Lung (tissue), 12 donors: ENCODE measurements around the gene ZBP1. TPM values are rescaled to one million over a fixed set of nuclear protein-coding genes. Genes with fewer than 3 reads are reported as not detected.

Source experiments
- ATAC-seq: fragments of 200-7000 bp; cut with Tn5 transposase; one replicate; pipeline ENCODE4 v1.9.1; 2020; ENCODE audit warnings: moderate number of reproducible peaks; ENCODE audit not compliant: insufficient read depth, low FRiP score
- DNase-seq, 3 donors: peaks; one replicate each; pipeline ENCODE4 v3.0.0-alpha.2; 2013 to 2017
- H3K27ac ChIP-seq, 2 donors: one replicate each; pipeline ENCODE4 v1.5.1; 2013; ENCODE audit warnings: mild to moderate bottlenecking in 2 of 2, moderate library complexity in 2 of 2, control low read depth in 1 of 2, inconsistent platforms in 1 of 2, low read depth in 1 of 2, low read length in 1 of 2
- H3K27me3 ChIP-seq, 3 donors: one replicate each; pipeline ENCODE4 v1.5.1; 2013; ENCODE audit warnings: low read length in 2 of 3; ENCODE audit not compliant: control insufficient read depth in 3 of 3, insufficient read depth in 3 of 3
- H3K36me3 ChIP-seq, 4 donors: one replicate each; pipeline ENCODE4 v1.5.1; 2013; ENCODE audit warnings: low read length in 4 of 4, mild to moderate bottlenecking in 1 of 4, moderate library complexity in 1 of 4; ENCODE audit not compliant: control insufficient read depth in 4 of 4, insufficient read depth in 4 of 4
- H3K4me1 ChIP-seq, 5 donors: one replicate each; pipeline ENCODE4 v1.5.1; 2013; ENCODE audit warnings: low read length in 5 of 5, mild to moderate bottlenecking in 2 of 5, moderate library complexity in 1 of 5; ENCODE audit not compliant: control insufficient read depth in 5 of 5, insufficient read depth in 5 of 5
- H3K4me3 ChIP-seq: one replicate; pipeline ENCODE4 v1.5.1; 2013; ENCODE audit warnings: mild to moderate bottlenecking, control low read depth, moderate library complexity
- H3K9ac ChIP-seq, 2 donors: one replicate each; pipeline ENCODE4 v1.5.1; 2013; ENCODE audit warnings: low read length in 2 of 2, control low read depth in 1 of 2; ENCODE audit not compliant: insufficient read depth in 1 of 2
- H3K9me3 ChIP-seq, 4 donors: one replicate each; pipeline ENCODE4 v1.5.1; 2013; ENCODE audit warnings: low read length in 3 of 4, mild to moderate bottlenecking in 1 of 4, moderate library complexity in 1 of 4; ENCODE audit not compliant: control insufficient read depth in 4 of 4, insufficient read depth in 3 of 4
- CTCF ChIP-seq: IDR thresholded peaks from 2 replicates; pipeline ENCODE4 v1.5.1; 2012; ENCODE audit warnings: mild to moderate bottlenecking; ENCODE audit errors: control extremely low read depth, extremely low read depth
- WGBS, 2 donors: extraction: QIAGEN DNeasy Blood & Tissue Kit; methylation state at CpG; one replicate each; pipeline ENCODE4 v1.1.7; 2013; 5-methylcytosine and 5-hydroxymethylcytosine counted together
- polyA plus RNA-seq, 2 donors: library from polyadenylated mRNA; stranded (reverse); fragments of 200-250 nt; gene quantifications; one replicate each; pipeline ENCODE4 v1.2.1, GENCODE V29; 2013
- total RNA-seq, 2 donors: library from RNA; depleted of rRNA in 1 of 2; stranded (reverse); fragments of >200 nt in 1 of 2; gene quantifications; one replicate each; pipeline ENCODE4 v1.2.1, GENCODE V29; 2014 to 2021
- donor health status: control.
- donor health status: control.
- donor health status: Bipolar disorder and iron deficiency.
- donor health status: healthy.
- donor health status: DM: yes; HTN: yes; CAD: no.

The ZBP1 gene
- total and polyA plus RNA-seq, 4 donors = 1.3 to 5.3 (median 2.5) TPM

- Histone ChIP-seq H3K27ac (no peak overlapping the region), H3K4me1 (peaks cover 0 to 12% (median 0%) of the 10 kb centered on the region in 5 donors), H3K9me3 (no peaks in the 10 kb centered on the region), H3K9ac (no peak overlapping the region), H3K36me3 (peaks cover 3 to 44% (median 14%) of the 10 kb centered on the region in 4 donors), H3K4me3 (no peak overlapping the region), H3K27me3 (no peaks in the 10 kb centered on the region)
- DNase-seq (no peak), ATAC-seq (no peak)
- WGBS, 2 donors = 67 to 71% methylated on average over 5 of the region's 5 CpGs
- TF ChIP-seq CTCF = no peak
Observed at GRCh38 chr20:57653910-57654309, 33.7 kb upstream of the ZBP1 start.

GRCh38 chr20:57653546-57653900, 33.3 kb upstream of the ZBP1 start:
- H3K27me3 ChIP-seq = no peaks in the 10 kb centered on the region
- ATAC-seq = no peak
- peaks cover 0 to 12% (median 0%) of the 10 kb centered on the region in 5 donors for H3K4me1 ChIP-seq
- no peak overlapping the region for H3K4me3 ChIP-seq
- H3K36me3 ChIP-seq = peaks cover 3 to 41% (median 12%) of the 10 kb centered on the region in 4 donors
- no peaks in the 10 kb centered on the region for H3K9me3 ChIP-seq
- 90 to 91% methylated on average over 8 of the region's 8 CpGs for WGBS, 2 donors
- no peak overlapping the region for H3K27ac ChIP-seq
- H3K9ac ChIP-seq = no peak overlapping the region
- no peak for TF ChIP-seq CTCF
- no peak for DNase-seq

GRCh38 chr20:57652606-57653545, 32.6 kb upstream of the ZBP1 start:
- Histone ChIP-seq H3K27ac (no peak overlapping the region), H3K9ac (no peak overlapping the region), H3K27me3 (no peaks in the 10 kb centered on the region), H3K36me3 (peaks cover 0 to 37% (median 9%) of the 10 kb centered on the region in 4 donors), H3K4me1 (peaks cover 0 to 12% (median 0%) of the 10 kb centered on the region in 5 donors), H3K4me3 (no peak overlapping the region), H3K9me3 (no peaks in the 10 kb centered on the region)
- ATAC-seq (no peak), DNase-seq (peak in 1 of 3 donors; percentile 10)
- TF ChIP-seq CTCF = no peak
- WGBS, 2 donors = 92 to 93% methylated on average over 25 to 28 of the region's 28 CpGs
